IMR-90 (cell line): Measurements from ENCODE around the gene PPM1L.

Experiments
- BHLHE40 ChIP-seq: fragments of 150-350 bp; IDR thresholded peaks from 2 replicates; pipeline ENCODE4 v1.6.1; 2016; ENCODE audit warnings: mild to moderate bottlenecking, low read depth, low read length
- NFE2L2 ChIP-seq: fragments of 150-350 bp; IDR thresholded peaks from 2 replicates; pipeline ENCODE4 v1.6.1; 2016; ENCODE audit warnings: low read depth, mild to moderate bottlenecking, low read length
- POLR2A ChIP-seq: IDR thresholded peaks from 2 replicates; pipeline ENCODE4 v1.6.1; 2012; ENCODE audit warnings: mild to moderate bottlenecking, low read depth, low read length
- RAD21 ChIP-seq: IDR thresholded peaks from 2 replicates; pipeline ENCODE4 v1.6.1; 2012; ENCODE audit warnings: low read length, improper control_type of control experiment
- RCOR1 ChIP-seq: IDR thresholded peaks from 2 replicates; pipeline ENCODE4 v1.6.1; 2012; ENCODE audit warnings: mild to moderate bottlenecking, low read length, improper control_type of control experiment; ENCODE audit not compliant: insufficient replicate concordance
- RFX5 ChIP-seq: IDR thresholded peaks from 2 replicates; pipeline ENCODE4 v1.8.0; 2012; ENCODE audit warnings: low read depth, mild to moderate bottlenecking, low read length, moderate library complexity
- SMC3 ChIP-seq: fragments of 150-350 bp; IDR thresholded peaks from 2 replicates; pipeline ENCODE4 v1.6.1; 2016; ENCODE audit warnings: low read depth, mild to moderate bottlenecking, antibody characterized with exemption, low read length, moderate library complexity
- TF ChIP-seq, protein P1 (sequence below): conservative IDR thresholded peaks from 2 replicates; pipeline ENCODE4 v1.5.1; 2012; ENCODE audit warnings: mild to moderate bottlenecking, low read depth, low read length, improper control_type of control experiment
- TF ChIP-seq, protein P2 (sequence below): fragments of 150-350 bp; IDR thresholded peaks from 2 replicates; pipeline ENCODE4 v1.6.1; 2017; ENCODE audit warnings: mild to moderate bottlenecking, antibody characterized with exemption, low read length, low read depth
- TF ChIP-seq, protein P3 (sequence below): fragments of 150-350 bp; IDR thresholded peaks from 2 replicates; pipeline ENCODE4 v1.6.1; 2016; ENCODE audit warnings: low read depth, mild to moderate bottlenecking, low read length, moderate library complexity, borderline replicate concordance

DNA sequence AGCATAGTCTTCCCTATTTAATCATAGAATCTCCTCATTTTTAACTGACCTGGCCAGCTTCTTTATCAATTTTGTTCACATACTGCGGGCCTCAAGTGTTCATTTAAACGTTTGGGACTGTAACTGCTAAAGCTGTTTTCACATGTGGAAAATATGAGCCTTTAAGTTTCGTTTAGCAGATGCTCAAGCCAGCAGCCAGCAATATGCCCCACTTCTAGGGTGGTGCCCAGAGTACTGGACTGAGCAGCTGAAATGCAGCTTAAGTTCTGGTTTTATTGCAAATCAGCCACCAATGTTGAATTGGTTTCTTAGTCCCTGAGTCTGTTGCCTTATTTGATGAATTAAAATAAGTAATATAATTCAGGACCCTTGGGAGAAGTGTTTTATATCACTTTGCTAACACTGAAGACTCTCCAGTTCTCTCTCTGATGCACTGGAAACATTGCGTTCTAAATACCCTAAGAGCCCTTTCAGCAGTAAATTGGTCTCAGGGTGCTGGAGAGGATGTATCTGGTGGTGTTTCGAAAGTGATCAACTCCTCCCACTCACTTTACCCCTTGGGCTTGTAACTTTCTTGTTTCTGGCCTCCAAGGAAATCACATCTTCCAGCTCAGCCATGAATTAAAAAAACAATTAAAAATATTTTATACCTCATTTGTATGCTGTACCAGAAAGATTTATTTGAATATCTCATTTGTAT, 287.5 kb downstream of the PPM1L start:
- TF ChIP-seq, protein P1, sequence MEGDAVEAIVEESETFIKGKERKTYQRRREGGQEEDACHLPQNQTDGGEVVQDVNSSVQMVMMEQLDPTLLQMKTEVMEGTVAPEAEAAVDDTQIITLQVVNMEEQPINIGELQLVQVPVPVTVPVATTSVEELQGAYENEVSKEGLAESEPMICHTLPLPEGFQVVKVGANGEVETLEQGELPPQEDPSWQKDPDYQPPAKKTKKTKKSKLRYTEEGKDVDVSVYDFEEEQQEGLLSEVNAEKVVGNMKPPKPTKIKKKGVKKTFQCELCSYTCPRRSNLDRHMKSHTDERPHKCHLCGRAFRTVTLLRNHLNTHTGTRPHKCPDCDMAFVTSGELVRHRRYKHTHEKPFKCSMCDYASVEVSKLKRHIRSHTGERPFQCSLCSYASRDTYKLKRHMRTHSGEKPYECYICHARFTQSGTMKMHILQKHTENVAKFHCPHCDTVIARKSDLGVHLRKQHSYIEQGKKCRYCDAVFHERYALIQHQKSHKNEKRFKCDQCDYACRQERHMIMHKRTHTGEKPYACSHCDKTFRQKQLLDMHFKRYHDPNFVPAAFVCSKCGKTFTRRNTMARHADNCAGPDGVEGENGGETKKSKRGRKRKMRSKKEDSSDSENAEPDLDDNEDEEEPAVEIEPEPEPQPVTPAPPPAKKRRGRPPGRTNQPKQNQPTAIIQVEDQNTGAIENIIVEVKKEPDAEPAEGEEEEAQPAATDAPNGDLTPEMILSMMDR = no peak
- TF ChIP-seq RCOR1 (no peak), POLR2A (no peak), SMC3 (no peak), BHLHE40 (no peak), RAD21 (no peak), NFE2L2 (no peak), RFX5 (no peak)
- TF ChIP-seq, protein P2, sequence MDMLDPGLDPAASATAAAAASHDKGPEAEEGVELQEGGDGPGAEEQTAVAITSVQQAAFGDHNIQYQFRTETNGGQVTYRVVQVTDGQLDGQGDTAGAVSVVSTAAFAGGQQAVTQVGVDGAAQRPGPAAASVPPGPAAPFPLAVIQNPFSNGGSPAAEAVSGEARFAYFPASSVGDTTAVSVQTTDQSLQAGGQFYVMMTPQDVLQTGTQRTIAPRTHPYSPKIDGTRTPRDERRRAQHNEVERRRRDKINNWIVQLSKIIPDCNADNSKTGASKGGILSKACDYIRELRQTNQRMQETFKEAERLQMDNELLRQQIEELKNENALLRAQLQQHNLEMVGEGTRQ = no peak
- TF ChIP-seq, protein P3, sequence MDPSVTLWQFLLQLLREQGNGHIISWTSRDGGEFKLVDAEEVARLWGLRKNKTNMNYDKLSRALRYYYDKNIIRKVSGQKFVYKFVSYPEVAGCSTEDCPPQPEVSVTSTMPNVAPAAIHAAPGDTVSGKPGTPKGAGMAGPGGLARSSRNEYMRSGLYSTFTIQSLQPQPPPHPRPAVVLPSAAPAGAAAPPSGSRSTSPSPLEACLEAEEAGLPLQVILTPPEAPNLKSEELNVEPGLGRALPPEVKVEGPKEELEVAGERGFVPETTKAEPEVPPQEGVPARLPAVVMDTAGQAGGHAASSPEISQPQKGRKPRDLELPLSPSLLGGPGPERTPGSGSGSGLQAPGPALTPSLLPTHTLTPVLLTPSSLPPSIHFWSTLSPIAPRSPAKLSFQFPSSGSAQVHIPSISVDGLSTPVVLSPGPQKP = no peak
